ENCODE results near the gene LIPC.

Gene LIPC

GRCh38 chr15:58498821-58499580 is 67.2 kb downstream of the LIPC start:
- no peak for DNase-seq

DNA sequence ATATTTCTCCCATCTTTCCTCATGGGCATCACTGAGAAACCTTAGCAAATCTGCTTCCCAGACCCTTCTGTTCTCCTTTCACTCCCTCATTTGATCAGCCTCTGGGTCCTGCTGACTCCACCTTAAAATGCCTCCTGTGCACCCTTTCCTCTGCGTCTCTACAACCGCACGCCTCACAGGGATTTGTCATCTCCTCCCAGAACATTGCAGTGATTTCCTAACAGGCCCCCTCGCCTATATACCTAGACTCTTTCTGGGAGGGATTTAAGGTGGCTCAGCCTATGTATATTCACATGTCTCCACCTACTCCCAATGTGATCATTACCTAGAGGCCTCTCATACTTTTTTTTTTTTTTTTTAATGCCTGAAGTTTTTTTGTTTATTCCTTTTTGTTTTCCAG is 69.2 kb downstream of the LIPC start:
- DNase-seq = no peak

DNA sequence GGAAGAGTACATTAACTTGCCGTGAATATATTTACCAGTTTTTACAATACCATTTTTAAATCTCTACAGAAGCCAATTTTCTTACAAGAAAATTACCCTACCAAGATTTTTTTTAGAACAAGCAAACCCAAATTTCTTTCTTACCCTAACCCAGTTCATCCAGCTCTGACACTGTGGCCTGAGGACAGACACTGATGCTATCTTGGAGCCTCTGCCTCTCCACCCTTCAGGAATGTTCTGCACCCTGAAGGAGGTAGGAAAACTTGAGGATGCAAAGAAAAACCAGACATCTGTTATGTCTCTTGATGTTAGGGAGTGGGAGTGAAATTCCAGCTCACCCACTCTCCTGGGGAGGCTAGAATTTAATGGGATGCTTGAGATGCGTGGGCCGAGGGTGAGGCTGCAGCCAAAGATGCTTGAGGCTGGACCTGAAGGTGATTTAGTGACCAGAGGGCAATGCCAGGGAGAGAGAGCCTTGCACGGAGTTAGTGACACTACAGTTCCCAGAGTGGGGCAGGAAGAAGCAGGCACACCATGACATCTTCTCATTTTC is 69.9 kb downstream of the LIPC start:
- DNase-seq = no peak

- DNase-seq = no peak
Observed at GRCh38 chr15:58503139-58504027, 71.6 kb downstream of the LIPC start.

- no peak for DNase-seq
Observed at GRCh38 chr15:58504674-58505234, 73.0 kb downstream of the LIPC start.

DNA sequence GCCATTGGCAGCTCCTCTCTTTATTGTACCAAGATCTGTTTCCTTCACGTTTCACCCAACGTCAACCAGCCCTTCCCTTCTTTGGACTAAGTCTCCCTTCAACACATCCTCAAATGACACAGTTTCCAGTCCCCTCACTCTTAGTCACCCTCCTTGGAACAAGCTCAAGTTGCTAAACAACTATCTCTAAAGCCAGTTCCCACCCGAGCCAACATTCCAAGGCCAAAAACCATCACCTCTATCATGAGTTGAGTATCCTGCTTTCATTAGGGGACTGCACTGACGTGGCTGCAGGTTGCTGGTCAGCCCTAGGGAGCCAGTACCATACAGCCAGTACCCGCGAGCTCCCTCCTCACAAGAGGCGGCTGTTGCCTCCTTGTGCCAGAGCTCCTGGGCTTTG is 73.8 kb downstream of the LIPC start:
- DNase-seq = no peak

DNA sequence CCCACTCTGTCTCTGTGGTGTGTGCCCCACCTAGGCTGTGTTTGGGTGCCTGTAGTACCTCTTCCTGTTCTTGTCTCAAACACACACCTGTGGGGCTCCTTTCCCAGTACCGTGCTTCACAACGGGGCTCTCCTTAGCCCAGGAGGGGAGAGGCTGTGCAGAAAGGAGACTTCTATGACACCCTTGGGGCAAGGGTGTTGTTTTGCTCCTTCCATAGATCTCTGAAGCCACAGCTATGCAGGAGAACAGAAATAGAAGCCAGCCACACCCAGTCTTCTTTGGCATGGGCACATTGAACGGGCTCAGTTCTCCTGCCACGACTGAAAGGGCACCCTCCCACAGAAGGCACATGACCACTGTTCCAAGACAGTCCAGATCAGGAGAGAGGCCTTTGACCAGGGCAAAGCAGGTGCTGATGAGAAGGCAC is 74.3 kb downstream of the LIPC start:
- no peak for DNase-seq

DNA sequence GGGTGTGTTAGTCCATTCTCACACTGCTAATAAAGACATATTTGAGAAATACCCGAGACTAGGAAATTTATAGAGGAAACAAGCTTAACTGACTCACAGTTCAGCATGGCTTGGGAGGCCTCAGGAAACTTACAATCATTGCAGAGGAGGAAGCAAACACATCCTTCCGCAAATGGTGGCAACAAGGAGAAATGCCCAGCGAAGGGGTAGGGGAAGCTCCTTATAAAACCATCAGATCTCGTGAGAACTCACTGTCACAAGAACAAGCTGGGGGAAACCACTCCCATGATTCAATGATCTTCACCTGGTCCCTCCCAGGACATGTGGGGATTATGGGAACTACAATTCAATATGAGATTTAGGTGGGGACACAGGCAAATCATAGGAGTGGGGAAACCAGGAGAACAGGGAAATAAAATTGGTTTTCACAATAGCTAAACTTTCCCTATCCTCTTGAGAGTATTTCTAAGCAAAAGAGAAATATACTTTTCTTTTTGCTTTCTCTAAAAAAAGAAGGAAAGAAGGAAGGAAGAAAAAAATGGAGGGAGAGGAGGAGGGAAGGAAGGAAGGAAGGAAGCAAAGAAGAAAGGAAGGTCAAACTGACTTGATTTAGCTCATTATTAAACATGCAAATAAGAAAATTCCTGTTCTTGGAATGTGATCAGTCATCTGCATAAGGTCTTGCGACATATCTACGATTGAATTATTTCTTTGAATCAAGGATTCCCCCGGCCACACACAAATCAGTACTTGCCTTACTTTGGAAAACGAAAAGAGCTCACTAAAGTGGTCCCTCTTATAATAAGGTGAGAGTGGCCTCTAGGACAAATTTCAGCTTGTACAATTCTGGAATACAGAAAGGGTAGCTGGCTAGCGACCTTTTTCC is 75.2 kb downstream of the LIPC start:
- DNase-seq = no peak

- DNase-seq = no peak
Observed at GRCh38 chr15:58509556-58509955, 77.8 kb downstream of the LIPC start.

GRCh38 chr15:58510715-58511598 is 79.2 kb downstream of the LIPC start:
- DNase-seq = no peak

- no peak for DNase-seq
Observed at GRCh38 chr15:58511599-58511987, 79.8 kb downstream of the LIPC start.

DNA sequence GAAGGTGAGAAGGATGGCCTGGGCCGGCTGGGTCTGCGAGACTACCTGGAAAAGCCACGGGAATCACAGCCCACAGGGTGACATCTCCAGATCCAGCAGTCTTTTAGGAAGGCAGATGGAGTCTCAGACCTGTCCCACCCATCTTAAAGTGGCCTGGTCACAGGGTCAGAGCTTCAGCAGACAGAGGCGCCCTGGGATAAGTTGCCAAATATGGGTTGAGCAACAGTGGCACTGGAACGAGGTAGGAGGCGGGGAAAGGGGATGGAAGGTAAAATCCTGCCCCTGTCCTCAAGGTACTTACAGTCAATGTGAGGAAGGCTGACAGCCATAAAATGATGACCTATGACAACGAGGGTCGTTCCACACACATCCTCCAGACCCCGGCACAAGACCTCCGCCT is 80.7 kb downstream of the LIPC start:
- DNase-seq = no peak

DNA sequence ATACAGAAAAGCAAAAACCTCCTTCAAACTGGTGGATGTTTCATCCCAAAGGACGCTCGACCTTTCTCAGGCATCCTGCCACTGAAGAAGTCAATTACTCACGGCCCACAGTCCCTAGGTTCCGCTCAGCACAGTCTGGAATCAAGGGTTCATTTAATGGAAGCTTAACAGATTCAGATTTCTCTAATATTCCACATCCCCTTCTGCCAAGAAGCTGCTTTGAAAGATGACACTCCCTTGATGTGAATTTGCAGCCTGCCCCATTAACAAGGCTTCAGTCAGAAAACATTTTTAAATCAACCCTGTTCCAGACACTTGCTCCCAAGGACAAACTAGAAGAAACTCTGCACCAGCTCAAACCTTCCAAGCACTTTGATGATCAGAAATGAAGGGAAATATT is 81.2 kb downstream of the LIPC start:
- DNase-seq = no peak

- DNase-seq = no peak
Observed at GRCh38 chr15:58513726-58514336, 82.0 kb downstream of the LIPC start.

DNA sequence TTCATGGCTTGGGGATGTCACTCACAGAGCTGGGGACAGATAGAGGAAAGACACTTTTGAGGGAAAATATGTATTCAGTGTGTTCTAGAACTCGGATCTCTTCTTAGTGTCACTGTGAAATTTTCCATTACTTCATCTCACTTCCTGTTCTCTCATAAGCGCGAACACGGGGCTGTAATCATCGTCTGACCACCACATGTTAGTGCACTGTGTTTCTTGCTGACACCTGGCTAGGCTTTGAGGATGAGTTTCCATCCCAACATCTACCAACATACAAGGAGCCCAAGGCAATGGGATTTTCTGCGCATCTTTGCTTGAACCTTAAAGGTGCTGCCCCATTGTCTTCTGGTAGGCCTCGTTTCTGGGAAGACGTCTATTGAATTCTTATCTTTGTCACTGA is 84.0 kb downstream of the LIPC start:
- DNase-seq = no peak

DNA sequence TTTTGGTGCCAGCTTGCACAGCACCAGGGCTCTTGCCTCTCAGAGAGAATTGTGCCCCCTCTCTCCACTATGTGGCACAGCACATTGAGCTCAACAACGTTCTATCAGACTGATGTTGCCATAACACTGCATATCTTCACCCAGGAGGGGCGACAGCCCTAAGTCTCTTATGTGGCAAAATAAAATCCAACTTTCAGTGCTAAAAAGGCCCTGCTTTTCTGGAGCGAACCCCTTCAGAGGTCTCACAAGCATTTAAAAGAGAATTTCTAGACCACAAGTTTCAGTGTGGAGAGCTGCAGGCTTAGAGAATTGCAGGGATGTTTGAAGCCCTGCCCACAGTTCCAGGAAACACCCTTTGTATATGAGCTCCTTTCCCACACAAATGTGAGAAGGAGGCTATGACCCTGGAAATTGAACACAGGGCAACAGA is 85.5 kb downstream of the LIPC start:
- no peak for DNase-seq

- DNase-seq = no peak
Observed at GRCh38 chr15:58517682-58518525, 86.1 kb downstream of the LIPC start.

GRCh38 chr15:58518626-58519025 is 86.8 kb downstream of the LIPC start:
- DNase-seq = no peak

GRCh38 chr15:58519516-58519915 is 87.7 kb downstream of the LIPC start:
- DNase-seq = no peak

- no peak for DNase-seq
Observed at GRCh38 chr15:58520464-58520863, 88.7 kb downstream of the LIPC start.

All from NCI-H748 treated with DMSO at 0.1 percent for 48 hours (cell line).